SK-N-SH treated with all-trans-retinoic acid at 6 μM for 48 hours (cell line): ENCODE results near the gene MEGF9.

Source experiments
- ATAC-seq: fragments of 200-7000 bp; cut with Tn5 transposase; 3 replicates; pipeline ENCODE4 v1.9.1; 2020; ENCODE audit warnings: mild to moderate bottlenecking, moderate library complexity
- ARNTL ChIP-seq: fragments of 450-650 bp; formaldehyde crosslinking; IDR thresholded peaks from 2 replicates; pipeline ENCODE4 v1.5.0; 2020; ENCODE audit warnings: low read depth, mild to moderate bottlenecking, moderate library complexity, borderline replicate concordance
- BACH2 ChIP-seq: fragments of 250-450 bp; sonication (Bioruptor Pico); IDR thresholded peaks from 2 replicates; pipeline ENCODE4 v1.9.0; 2021; ENCODE audit warnings: mild to moderate bottlenecking, borderline replicate concordance
- CSDC2 ChIP-seq: fragments of 250-450 bp; sonication (Bioruptor Pico); IDR thresholded peaks from 2 replicates; pipeline ENCODE4 v1.5.0; 2020; ENCODE audit warnings: mild to moderate bottlenecking, moderate library complexity
- ESRRG ChIP-seq: fragments of 250-450 bp; sonication (Bioruptor Pico); IDR thresholded peaks from 2 replicates; pipeline ENCODE4 v1.6.1; 2021; ENCODE audit warnings: mild to moderate bottlenecking
- GLIS3 ChIP-seq: fragments of 250-450 bp; sonication (Bioruptor Pico); IDR thresholded peaks from 2 replicates; pipeline ENCODE4 v1.5.0; 2020; ENCODE audit warnings: mild to moderate bottlenecking, moderate library complexity
- ISL1 ChIP-seq: fragments of 250-450 bp; sonication (Bioruptor Pico); IDR thresholded peaks from 2 replicates; pipeline ENCODE4 v2.1.2; 2022; ENCODE audit warnings: mild to moderate bottlenecking, moderate library complexity
- OSR1 ChIP-seq: fragments of 250-450 bp; sonication (Bioruptor Pico); IDR thresholded peaks from 2 replicates; pipeline ENCODE4 v1.8.0; 2022; ENCODE audit warnings: moderate library complexity, mild to moderate bottlenecking, inconsistent platforms
- RARB ChIP-seq: fragments of 250-450 bp; sonication (Bioruptor Pico); IDR thresholded peaks from 2 replicates; pipeline ENCODE4 v1.8.0; 2021; ENCODE audit warnings: mild to moderate bottlenecking, moderate library complexity
- SNAI2 ChIP-seq: fragments of 250-450 bp; sonication (Bioruptor Pico); IDR thresholded peaks from 2 replicates; pipeline ENCODE4 v1.5.0; 2020; ENCODE audit warnings: mild to moderate bottlenecking, moderate library complexity
- TCF4 ChIP-seq: fragments of 250-450 bp; sonication (Bioruptor Pico); IDR thresholded peaks from 2 replicates; pipeline ENCODE4 v1.8.0; 2021; ENCODE audit warnings: mild to moderate bottlenecking, moderate library complexity, borderline replicate concordance
- TOX ChIP-seq: fragments of 250-450 bp; sonication (Bioruptor Pico); IDR thresholded peaks from 2 replicates; pipeline ENCODE4 v1.8.0; 2021; ENCODE audit warnings: mild to moderate bottlenecking, moderate library complexity, borderline replicate concordance
- ZC3H10 ChIP-seq: fragments of 250-450 bp; sonication (Bioruptor Pico); IDR thresholded peaks from 2 replicates; pipeline ENCODE4 v1.5.1; 2021; ENCODE audit warnings: mild to moderate bottlenecking, moderate library complexity
- ZFP3 ChIP-seq: fragments of 250-450 bp; sonication (Bioruptor Pico); IDR thresholded peaks from 2 replicates; pipeline ENCODE4 v1.5.0; 2020; ENCODE audit warnings: mild to moderate bottlenecking, moderate library complexity
- ZFP30 ChIP-seq: fragments of 450-650 bp; formaldehyde crosslinking; IDR thresholded peaks from 2 replicates; pipeline ENCODE4 v1.5.0; 2022; ENCODE audit warnings: mild to moderate bottlenecking, moderate library complexity
- ZNF565 ChIP-seq: fragments of 450-650 bp; formaldehyde crosslinking; conservative IDR thresholded peaks from 2 replicates; pipeline ENCODE4 v1.5.0; 2020; ENCODE audit warnings: low read depth, mild to moderate bottlenecking, moderate library complexity
- ZNF8 ChIP-seq: fragments of 450-650 bp; formaldehyde crosslinking; IDR thresholded peaks from 2 replicates; pipeline ENCODE4 v1.5.0; 2020; ENCODE audit warnings: mild to moderate bottlenecking, moderate library complexity
- TF ChIP-seq, protein P1 (sequence below): fragments of 250-450 bp; sonication (Bioruptor Pico); IDR thresholded peaks from 2 replicates; pipeline ENCODE4 v1.5.1; 2021; ENCODE audit warnings: mild to moderate bottlenecking, moderate library complexity
- TF ChIP-seq, protein P2 (sequence below): fragments of 250-450 bp; sonication (Bioruptor Pico); IDR thresholded peaks from 2 replicates; pipeline ENCODE4 v1.5.0; 2020; ENCODE audit warnings: mild to moderate bottlenecking, moderate library complexity
- TF ChIP-seq, protein P3 (sequence below): fragments of 250-450 bp; sonication (Bioruptor Pico); IDR thresholded peaks from 2 replicates; pipeline ENCODE4 v1.5.1; 2020; ENCODE audit warnings: low read depth, mild to moderate bottlenecking, moderate library complexity
- TF ChIP-seq, protein P4 (sequence below): fragments of 250-450 bp; sonication (Bioruptor Pico); IDR thresholded peaks from 2 replicates; pipeline ENCODE4 v1.8.0; 2020; ENCODE audit warnings: mild to moderate bottlenecking, moderate library complexity, borderline replicate concordance
- TF ChIP-seq, protein P5 (sequence below): fragments of 250-450 bp; sonication (Bioruptor Pico); IDR thresholded peaks from 2 replicates; pipeline ENCODE4 v1.8.0; 2021; ENCODE audit warnings: low read depth, mild to moderate bottlenecking, moderate library complexity, borderline replicate concordance

Gene MEGF9

DNA sequence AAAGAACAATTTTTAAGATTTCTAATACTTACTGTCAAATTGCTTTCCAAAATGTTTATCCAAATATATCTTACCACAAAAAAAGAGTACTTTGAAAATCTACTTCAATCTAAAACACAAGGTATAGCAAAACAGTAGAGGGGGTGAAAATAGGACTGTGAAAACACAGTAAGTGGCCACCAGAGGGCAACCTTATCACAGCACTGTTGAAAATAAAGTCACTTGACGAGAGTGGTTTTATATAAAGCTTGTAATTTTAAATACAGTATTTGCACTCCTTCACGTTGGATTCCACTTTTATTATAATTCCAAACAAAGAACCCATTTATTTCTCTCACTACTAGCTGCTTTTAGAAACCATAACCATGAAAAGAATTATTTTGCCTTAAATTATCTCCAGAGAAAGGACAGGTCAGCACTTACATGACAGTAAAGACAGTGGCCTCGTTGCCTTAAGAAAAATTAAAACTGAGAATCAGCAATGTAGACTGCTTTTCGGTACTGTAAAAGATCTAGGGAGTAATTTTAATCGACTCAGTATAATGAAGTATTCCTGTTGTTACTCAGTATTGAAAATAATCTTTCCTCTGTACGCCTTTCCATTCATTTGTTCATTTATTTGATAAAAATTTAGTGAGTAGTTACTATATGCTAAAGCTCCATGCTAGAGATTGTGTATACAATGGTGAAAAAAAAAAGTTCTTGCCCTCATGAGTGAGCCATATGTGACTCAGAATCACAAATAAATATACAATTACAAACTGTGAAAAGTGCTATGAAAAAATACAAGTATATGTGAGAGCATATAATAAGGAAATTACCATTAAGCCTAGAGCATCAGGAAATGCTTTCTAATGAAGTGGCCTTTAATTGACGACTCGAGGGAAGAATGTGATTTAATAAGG, 94.3 kb downstream of the MEGF9 start:
- peak; percentile 97 for ATAC-seq
- TF ChIP-seq ARNTL (no peak), ZNF565 (no peak), TCF4 (no peak), ISL1 (CRISPR knock-in tag) (no peak), RARB (CRISPR knock-in tag) (no peak), ZNF8 (no peak), ZC3H10 (CRISPR knock-in tag) (no peak), CSDC2 (CRISPR knock-in tag) (no peak)
- TF ChIP-seq, protein P1, sequence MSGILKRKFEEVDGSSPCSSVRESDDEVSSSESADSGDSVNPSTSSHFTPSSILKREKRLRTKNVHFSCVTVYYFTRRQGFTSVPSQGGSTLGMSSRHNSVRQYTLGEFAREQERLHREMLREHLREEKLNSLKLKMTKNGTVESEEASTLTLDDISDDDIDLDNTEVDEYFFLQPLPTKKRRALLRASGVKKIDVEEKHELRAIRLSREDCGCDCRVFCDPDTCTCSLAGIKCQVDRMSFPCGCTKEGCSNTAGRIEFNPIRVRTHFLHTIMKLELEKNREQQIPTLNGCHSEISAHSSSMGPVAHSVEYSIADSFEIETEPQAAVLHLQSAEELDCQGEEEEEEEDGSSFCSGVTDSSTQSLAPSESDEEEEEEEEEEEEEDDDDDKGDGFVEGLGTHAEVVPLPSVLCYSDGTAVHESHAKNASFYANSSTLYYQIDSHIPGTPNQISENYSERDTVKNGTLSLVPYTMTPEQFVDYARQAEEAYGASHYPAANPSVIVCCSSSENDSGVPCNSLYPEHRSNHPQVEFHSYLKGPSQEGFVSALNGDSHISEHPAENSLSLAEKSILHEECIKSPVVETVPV (CRISPR knock-in tag), result no peak

DNA sequence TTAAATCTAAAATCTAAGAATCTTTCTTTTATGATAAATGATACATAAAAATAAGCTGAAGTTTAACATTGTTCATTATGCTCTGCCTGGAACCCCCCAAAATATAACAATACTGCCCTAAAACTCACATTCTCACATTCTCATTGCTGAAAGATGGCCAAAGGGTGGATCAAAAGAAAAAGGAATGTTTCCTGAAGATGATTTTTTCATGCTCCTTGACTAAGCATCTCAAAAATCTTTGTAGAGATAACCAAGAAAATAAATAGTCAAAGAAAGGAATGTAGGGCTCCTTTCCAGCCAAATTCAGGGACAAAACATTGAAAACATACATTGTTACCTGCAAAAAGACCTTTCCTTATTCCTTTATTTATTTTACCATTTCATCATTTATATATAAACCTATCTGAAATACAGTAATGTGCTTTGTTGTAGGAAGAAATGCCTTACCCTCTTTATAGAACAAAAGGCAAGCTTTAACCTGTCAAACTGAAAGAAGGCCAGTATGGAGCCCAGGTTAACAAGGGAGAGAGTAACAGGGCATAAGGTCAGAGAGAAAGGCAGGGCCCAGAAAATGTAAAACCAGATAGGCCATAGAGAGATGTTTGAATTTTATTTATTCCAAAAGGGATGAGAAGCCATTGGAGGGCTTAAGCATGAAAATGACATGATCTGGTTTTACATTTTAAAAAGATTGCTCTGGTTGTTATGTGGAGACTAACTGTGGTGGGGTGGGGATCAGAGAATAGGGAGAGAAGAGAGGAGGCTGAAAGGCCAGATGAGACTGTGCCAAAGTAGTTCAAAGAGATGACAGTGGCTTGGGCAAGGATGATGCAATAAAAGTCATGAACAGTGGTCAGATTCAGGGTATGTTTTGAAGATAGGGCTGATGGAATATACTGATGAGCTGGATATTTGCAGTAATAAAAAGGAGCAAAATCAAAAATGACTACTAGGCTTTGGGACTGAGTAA, 97.0 kb downstream of the MEGF9 start:
- ATAC-seq, result no peak
- TF ChIP-seq, protein P2, sequence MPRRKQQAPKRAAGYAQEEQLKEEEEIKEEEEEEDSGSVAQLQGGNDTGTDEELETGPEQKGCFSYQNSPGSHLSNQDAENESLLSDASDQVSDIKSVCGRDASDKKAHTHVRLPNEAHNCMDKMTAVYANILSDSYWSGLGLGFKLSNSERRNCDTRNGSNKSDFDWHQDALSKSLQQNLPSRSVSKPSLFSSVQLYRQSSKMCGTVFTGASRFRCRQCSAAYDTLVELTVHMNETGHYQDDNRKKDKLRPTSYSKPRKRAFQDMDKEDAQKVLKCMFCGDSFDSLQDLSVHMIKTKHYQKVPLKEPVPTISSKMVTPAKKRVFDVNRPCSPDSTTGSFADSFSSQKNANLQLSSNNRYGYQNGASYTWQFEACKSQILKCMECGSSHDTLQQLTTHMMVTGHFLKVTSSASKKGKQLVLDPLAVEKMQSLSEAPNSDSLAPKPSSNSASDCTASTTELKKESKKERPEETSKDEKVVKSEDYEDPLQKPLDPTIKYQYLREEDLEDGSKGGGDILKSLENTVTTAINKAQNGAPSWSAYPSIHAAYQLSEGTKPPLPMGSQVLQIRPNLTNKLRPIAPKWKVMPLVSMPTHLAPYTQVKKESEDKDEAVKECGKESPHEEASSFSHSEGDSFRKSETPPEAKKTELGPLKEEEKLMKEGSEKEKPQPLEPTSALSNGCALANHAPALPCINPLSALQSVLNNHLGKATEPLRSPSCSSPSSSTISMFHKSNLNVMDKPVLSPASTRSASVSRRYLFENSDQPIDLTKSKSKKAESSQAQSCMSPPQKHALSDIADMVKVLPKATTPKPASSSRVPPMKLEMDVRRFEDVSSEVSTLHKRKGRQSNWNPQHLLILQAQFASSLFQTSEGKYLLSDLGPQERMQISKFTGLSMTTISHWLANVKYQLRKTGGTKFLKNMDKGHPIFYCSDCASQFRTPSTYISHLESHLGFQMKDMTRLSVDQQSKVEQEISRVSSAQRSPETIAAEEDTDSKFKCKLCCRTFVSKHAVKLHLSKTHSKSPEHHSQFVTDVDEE, result no peak
- TF ChIP-seq, protein P3, sequence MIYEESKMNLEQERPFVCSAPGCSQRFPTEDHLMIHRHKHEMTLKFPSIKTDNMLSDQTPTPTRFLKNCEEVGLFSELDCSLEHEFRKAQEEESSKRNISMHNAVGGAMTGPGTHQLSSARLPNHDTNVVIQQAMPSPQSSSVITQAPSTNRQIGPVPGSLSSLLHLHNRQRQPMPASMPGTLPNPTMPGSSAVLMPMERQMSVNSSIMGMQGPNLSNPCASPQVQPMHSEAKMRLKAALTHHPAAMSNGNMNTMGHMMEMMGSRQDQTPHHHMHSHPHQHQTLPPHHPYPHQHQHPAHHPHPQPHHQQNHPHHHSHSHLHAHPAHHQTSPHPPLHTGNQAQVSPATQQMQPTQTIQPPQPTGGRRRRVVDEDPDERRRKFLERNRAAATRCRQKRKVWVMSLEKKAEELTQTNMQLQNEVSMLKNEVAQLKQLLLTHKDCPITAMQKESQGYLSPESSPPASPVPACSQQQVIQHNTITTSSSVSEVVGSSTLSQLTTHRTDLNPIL (CRISPR knock-in tag), result no peak
- TF ChIP-seq ZNF565 (no peak), ARNTL (no peak), ESRRG (CRISPR knock-in tag) (no peak), TCF4 (no peak), OSR1 (no peak)

DNA sequence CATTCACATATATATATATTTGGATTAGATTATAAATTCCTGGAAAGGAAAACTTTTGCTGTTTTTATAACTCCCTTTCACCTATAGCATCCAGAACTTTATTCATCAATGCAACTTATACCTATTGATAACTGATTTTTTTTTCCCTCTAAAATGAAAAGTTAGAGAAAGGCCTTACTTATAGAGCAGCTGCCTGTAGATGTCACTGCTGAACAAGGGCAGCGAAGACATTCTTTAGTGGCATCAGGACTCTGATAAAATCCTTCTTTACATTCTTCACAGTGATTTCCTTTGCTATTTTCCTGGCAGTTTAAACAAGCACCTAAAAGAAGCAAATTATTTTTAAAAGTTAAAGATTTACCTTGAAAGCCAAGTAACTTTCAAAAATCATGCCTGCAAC, 102.1 kb downstream of the MEGF9 start:
- TF ChIP-seq ZNF8 (no peak), OSR1 (no peak)
- TF ChIP-seq, all 23 proteins: peak for 0
- peak; percentile 32; the same call in 1 of the 3 replicates for ATAC-seq

DNA sequence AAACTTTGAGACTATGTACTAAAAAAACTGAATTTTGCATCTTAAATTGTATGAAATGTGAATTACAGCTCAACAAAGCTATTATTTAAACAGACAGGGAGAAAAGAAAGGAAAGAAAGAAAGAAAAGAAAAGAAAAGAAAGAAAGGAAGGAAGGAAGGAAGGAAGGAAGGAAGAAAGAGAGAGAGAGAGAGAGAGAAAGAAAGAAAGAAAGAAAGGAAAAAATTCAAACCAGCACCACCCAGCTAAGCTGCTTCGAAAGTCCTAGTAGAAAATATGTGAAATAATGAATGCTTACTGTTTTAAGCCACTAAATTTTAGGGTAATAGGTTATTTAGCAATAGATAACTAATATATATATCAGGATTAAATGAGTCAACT, 102.6 kb downstream of the MEGF9 start:
- ATAC-seq, result no peak
- TF ChIP-seq ZC3H10 (CRISPR knock-in tag) (no peak), ZFP30 (CRISPR knock-in tag) (no peak), BACH2 (CRISPR knock-in tag) (no peak), SNAI2 (CRISPR knock-in tag) (no peak), ZNF8 (no peak), ZFP3 (CRISPR knock-in tag) (no peak), ZNF565 (no peak), OSR1 (no peak), TCF4 (no peak), RARB (CRISPR knock-in tag) (no peak), GLIS3 (no peak), ISL1 (CRISPR knock-in tag) (no peak), TOX (CRISPR knock-in tag) (no peak), ESRRG (CRISPR knock-in tag) (no peak), ARNTL (no peak)
- TF ChIP-seq, protein P4, sequence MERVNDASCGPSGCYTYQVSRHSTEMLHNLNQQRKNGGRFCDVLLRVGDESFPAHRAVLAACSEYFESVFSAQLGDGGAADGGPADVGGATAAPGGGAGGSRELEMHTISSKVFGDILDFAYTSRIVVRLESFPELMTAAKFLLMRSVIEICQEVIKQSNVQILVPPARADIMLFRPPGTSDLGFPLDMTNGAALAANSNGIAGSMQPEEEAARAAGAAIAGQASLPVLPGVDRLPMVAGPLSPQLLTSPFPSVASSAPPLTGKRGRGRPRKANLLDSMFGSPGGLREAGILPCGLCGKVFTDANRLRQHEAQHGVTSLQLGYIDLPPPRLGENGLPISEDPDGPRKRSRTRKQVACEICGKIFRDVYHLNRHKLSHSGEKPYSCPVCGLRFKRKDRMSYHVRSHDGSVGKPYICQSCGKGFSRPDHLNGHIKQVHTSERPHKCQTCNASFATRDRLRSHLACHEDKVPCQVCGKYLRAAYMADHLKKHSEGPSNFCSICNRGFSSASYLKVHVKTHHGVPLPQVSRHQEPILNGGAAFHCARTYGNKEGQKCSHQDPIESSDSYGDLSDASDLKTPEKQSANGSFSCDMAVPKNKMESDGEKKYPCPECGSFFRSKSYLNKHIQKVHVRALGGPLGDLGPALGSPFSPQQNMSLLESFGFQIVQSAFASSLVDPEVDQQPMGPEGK, result no peak
- TF ChIP-seq, protein P3 (CRISPR knock-in tag), result no peak
- TF ChIP-seq, protein P5, sequence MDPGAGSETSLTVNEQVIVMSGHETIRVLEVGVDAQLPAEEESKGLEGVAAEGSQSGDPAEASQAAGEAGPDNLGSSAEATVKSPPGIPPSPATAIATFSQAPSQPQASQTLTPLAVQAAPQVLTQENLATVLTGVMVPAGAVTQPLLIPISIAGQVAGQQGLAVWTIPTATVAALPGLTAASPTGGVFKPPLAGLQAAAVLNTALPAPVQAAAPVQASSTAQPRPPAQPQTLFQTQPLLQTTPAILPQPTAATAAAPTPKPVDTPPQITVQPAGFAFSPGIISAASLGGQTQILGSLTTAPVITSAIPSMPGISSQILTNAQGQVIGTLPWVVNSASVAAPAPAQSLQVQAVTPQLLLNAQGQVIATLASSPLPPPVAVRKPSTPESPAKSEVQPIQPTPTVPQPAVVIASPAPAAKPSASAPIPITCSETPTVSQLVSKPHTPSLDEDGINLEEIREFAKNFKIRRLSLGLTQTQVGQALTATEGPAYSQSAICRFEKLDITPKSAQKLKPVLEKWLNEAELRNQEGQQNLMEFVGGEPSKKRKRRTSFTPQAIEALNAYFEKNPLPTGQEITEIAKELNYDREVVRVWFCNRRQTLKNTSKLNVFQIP (CRISPR knock-in tag), result no peak
- TF ChIP-seq, protein P1 (CRISPR knock-in tag), result no peak
